B cell (primary cell): ENCODE measurements around the gene PRSS50. TPM values are rescaled to one million over a fixed set of nuclear protein-coding genes. Genes with fewer than 3 reads are reported as not detected.
A peak's percentile ranks its signal among the peaks of the same experiment; 100 is the strongest.

Experiments used
- ATAC-seq: fragments of 200-7000 bp; cut with Tn5 transposase; one replicate; pipeline ENCODE4 v1.10.0; 2021; ENCODE audit warnings: low read depth, mild to moderate bottlenecking, moderate number of reproducible peaks, moderate library complexity
- CTCF ChIA-PET: fragments of 350-600 bp; sonication (Branson Sonifier 250); formaldehyde crosslinking; loops from one replicate; lab custom pipeline; 2021; ENCODE audit warnings: antibody characterized with exemption, inconsistent platforms; lab: Charles Lee
- POLR2A ChIA-PET: fragments of 350-600 bp; sonication (Branson Sonifier 250); formaldehyde crosslinking; loops from one replicate; lab custom pipeline; 2021; ENCODE audit warnings: antibody characterized with exemption; lab: Charles Lee
- DNase-seq: peaks from one replicate; pipeline ENCODE4 v3.0.0; 2013
- H2AFZ ChIP-seq: 2 replicates; pipeline ENCODE4 v1.6.1; 2012; ENCODE audit warnings: mild to moderate bottlenecking, low read depth, low read length; ENCODE audit not compliant: insufficient read depth, poor library complexity, severe bottlenecking
- H3K27ac ChIP-seq, 2 donors: 1 replicate in 1 of 2; 2 replicates in 1 of 2; pipeline ENCODE4 v1.5.1; 2012 to 2013; ENCODE audit warnings: low read length in 2 of 2, mild to moderate bottlenecking in 2 of 2, moderate library complexity in 1 of 2
- H3K27me3 ChIP-seq, 4 experiments: fragments of 200-600 bp in 1 of 4; sonication (generic) in 1 of 4; replicated peaks in 1 of 4; 1 replicate in 2 of 4; 2 replicates in 2 of 4; pipeline versions ENCODE4 v1.6.1 to v1.7.0; 2013 to 2016; ENCODE audit warnings: low read length in 3 of 4, mild to moderate bottlenecking in 2 of 4, mixed read lengths in 1 of 4, moderate library complexity in 1 of 4; ENCODE audit not compliant: insufficient read depth in 4 of 4, control insufficient read depth in 3 of 4; ENCODE audit errors: control extremely low read depth in 1 of 4
- H3K36me3 ChIP-seq, 2 experiments: replicated peaks in 1 of 2; 1 replicate in 1 of 2; 2 replicates in 1 of 2; pipeline versions ENCODE4 v1.6.1 to v1.7.1; 2013; ENCODE audit warnings: low read length in 1 of 2; ENCODE audit not compliant: insufficient read depth in 2 of 2, control insufficient read depth in 1 of 2; ENCODE audit errors: control extremely low read depth in 1 of 2, extremely low read depth in 1 of 2
- H3K4me1 ChIP-seq, 2 donors: fragments of 200-600 bp in 1 of 2; sonication (generic) in 1 of 2; 1 replicate in 1 of 2; 2 replicates in 1 of 2; pipeline versions ENCODE4 v1.5.1 to v1.6.1; 2013 to 2017; ENCODE audit warnings: low read length in 2 of 2; ENCODE audit not compliant: control insufficient read depth in 2 of 2, insufficient read depth in 2 of 2
- H3K4me2 ChIP-seq: replicated peaks from 2 replicates; pipeline ENCODE3; 2012; ENCODE audit warnings: mild to moderate bottlenecking, low read depth, low read length; ENCODE audit not compliant: poor library complexity, severe bottlenecking
- H3K4me3 ChIP-seq, 5 experiments: fragments of 200-600 bp in 1 of 5; sonication (generic) in 1 of 5; 1 replicate in 3 of 5; 2 replicates in 2 of 5; pipeline versions ENCODE4 v1.5.1 to v1.7.0; 2011 to 2016; ENCODE audit warnings: low read length in 4 of 5, mild to moderate bottlenecking in 4 of 5, low read depth in 2 of 5, control low read depth in 1 of 5, moderate library complexity in 1 of 5; ENCODE audit not compliant: insufficient read depth in 1 of 5; ENCODE audit errors: control extremely low read depth in 1 of 5, extremely low read depth in 1 of 5
- H3K79me2 ChIP-seq: fragments of 200-600 bp; sonication (generic); one replicate; pipeline ENCODE4 v1.6.0; 2016; ENCODE audit warnings: low read length; ENCODE audit not compliant: control insufficient read depth, insufficient read depth
- H3K9ac ChIP-seq: fragments of 200-600 bp; sonication (generic); 2 replicates; pipeline ENCODE4 v1.6.1; 2017; ENCODE audit warnings: mild to moderate bottlenecking, low read length, moderate library complexity
- H3K9me3 ChIP-seq, 3 donors: one replicate each; pipeline versions ENCODE4 v1.6.1 to v1.7.1; 2013; ENCODE audit warnings: low read length in 2 of 3; ENCODE audit not compliant: control insufficient read depth in 2 of 3, insufficient read depth in 1 of 3; ENCODE audit errors: control extremely low read depth in 1 of 3
- H4K20me1 ChIP-seq: 2 replicates; pipeline ENCODE4 v1.6.0; 2012; ENCODE audit warnings: mild to moderate bottlenecking, low read length; ENCODE audit not compliant: insufficient read depth, control insufficient read depth, poor library complexity, severe bottlenecking
- H3K27ac Mint-ChIP-seq: one replicate; pipeline ENCODE4 v1.8.0; 2021; ENCODE audit warnings: mixed read lengths
- H3K27me3 Mint-ChIP-seq: one replicate; pipeline ENCODE4 v1.8.0; 2021; ENCODE audit warnings: mixed read lengths
- H3K4me1 Mint-ChIP-seq: one replicate; pipeline ENCODE4 v1.8.0; 2021; ENCODE audit warnings: mixed read lengths
- H3K4me3 Mint-ChIP-seq: one replicate; pipeline ENCODE4 v1.8.0; 2021; ENCODE audit warnings: mixed read lengths
- H3K9me3 Mint-ChIP-seq: one replicate; pipeline ENCODE4 v1.8.0; 2022; ENCODE audit warnings: mixed read lengths; ENCODE audit not compliant: insufficient read depth
- EZH2 ChIP-seq: IDR thresholded peaks from 2 replicates; pipeline ENCODE4 v1.6.1; 2012; ENCODE audit warnings: borderline replicate concordance, low read depth, mild to moderate bottlenecking, moderate library complexity, low read length; ENCODE audit not compliant: insufficient read depth, poor library complexity, severe bottlenecking
- WGBS: methylation state at CpG from one replicate; pipeline ENCODE4 v1.1.5; 2013; ENCODE audit warnings: missing lambda C conversion rate; ENCODE audit not compliant: insufficient coverage; 5-methylcytosine and 5-hydroxymethylcytosine counted together
- intact Hi-C: fragments of 100-400 bp; cut with micrococcal nuclease; formaldehyde crosslinking; loops from one replicate; pipeline ENCODE4 v1.10.0; 2022
- polyA plus RNA-seq: library from polyadenylated mRNA; depleted of rRNA; stranded (reverse); fragments of >200 nt; gene quantifications from 2 replicates; pipeline ENCODE4 v1.2.3, GENCODE V29; 2012
- total RNA-seq, 2 donors: library from RNA; stranded (reverse); fragments of 120-200 nt in 1 of 2; gene quantifications; 1 replicate in 1 of 2; 2 replicates in 1 of 2; pipeline versions ENCODE4 v1.2.3 to v1.2.4, GENCODE V29; 2013 to 2022
- TF ChIP-seq, protein P1 (sequence below): fragments of 200-600 bp; IDR thresholded peaks from one replicate; pipeline ENCODE4 v1.8.0; 2022; ENCODE audit warnings: antibody characterized with exemption, mild to moderate bottlenecking

Gene PRSS50
- total and polyA plus RNA-seq, 2 donors (not counting 1 experiment from before 2014, with no cell fraction given) = 0.09 to 0.10 TPM

DNA sequence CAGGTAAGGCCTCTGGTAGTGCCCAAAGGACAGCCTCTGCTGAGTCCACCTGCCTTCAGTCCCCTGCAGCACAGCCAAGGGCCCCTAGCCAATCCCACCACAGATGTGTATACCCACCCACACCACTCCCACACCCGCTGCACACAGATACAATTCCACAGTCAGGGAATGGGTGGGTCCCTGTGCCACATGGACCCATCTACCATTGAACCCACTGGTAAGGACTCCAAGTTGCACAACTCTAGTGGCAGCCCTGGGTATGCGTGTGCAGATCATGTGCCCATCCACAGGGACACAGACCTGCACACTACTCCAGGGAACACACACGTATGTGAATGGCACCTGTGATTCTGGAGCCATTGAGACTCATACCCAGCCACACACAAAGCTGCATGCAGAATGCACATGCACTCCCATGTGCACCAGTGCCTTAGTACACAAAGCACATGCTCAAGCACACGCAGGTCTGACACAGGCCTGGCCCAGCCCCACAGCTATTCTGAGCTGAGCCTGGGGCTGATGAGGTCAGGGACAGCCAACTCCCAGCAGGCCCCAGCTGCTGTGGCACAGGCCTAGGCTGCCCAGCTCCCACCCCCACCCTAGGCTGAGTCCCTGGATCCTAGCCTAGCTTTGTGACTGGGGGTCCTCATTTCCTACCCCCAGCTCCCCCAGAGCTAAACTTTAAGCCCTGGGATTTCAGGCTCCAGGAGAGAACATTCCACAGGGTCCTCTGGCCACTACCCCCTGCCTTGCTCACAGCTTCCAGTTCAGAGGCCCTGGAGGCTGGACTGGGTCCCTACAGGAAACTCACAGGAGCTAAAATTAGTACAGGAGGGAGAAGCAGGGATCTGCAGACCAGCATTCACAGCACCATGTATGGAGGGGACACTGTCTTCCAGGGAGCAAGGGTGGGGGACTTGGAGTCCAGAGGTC is 21.4 kb downstream of the PRSS50 start:
- no peaks in the 10 kb centered on the region for H4K20me1 ChIP-seq
- Mint-ChIP-seq H3K4me1 (peaks cover 30% of the 10 kb centered on the region), H3K27me3 (peaks cover 7% of the 10 kb centered on the region), H3K9me3 (no peaks in the 10 kb centered on the region), H3K27ac (peak overlapping the region; percentile 7), H3K4me3 (peak overlapping the region; percentile 56)
- CTCF ChIA-PET = interaction anchor here (1.1 to 2.0 kb wide), 4 partner anchors 11 to 213 kb away, joined by 3 to 9 read pairs (median 4); no protein-coding TSS in a partner anchor
- H3K9ac ChIP-seq = no peak overlapping the region
- H3K4me1 ChIP-seq = peaks cover 34 to 38% of the 10 kb centered on the region in 2 donors
- TF ChIP-seq, protein P1, sequence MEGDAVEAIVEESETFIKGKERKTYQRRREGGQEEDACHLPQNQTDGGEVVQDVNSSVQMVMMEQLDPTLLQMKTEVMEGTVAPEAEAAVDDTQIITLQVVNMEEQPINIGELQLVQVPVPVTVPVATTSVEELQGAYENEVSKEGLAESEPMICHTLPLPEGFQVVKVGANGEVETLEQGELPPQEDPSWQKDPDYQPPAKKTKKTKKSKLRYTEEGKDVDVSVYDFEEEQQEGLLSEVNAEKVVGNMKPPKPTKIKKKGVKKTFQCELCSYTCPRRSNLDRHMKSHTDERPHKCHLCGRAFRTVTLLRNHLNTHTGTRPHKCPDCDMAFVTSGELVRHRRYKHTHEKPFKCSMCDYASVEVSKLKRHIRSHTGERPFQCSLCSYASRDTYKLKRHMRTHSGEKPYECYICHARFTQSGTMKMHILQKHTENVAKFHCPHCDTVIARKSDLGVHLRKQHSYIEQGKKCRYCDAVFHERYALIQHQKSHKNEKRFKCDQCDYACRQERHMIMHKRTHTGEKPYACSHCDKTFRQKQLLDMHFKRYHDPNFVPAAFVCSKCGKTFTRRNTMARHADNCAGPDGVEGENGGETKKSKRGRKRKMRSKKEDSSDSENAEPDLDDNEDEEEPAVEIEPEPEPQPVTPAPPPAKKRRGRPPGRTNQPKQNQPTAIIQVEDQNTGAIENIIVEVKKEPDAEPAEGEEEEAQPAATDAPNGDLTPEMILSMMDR = no peak
- no peak for TF ChIP-seq EZH2
- H3K79me2 ChIP-seq = no peaks in the 10 kb centered on the region
- POLR2A ChIA-PET = no interaction called here
- ATAC-seq = no peak
- no peak overlapping the region for H2AFZ ChIP-seq
- H3K4me2 ChIP-seq = peak overlapping the region; percentile 100
- H3K9me3 ChIP-seq = no peaks in the 10 kb centered on the region
- no peaks in the 10 kb centered on the region for H3K36me3 ChIP-seq
- 80% methylated on average over 4 of the region's 4 CpGs for WGBS
- peaks cover 0 to 34% (median 11%) of the 10 kb centered on the region in 4 experiments for H3K27me3 ChIP-seq
- no peak overlapping the region for H3K27ac ChIP-seq
- H3K4me3 ChIP-seq = no peak overlapping the region
- no peak for DNase-seq
- intact Hi-C loops = loop anchor here (10.0 kb wide), 1 partner anchor 211 kb away; no protein-coding TSS in a partner anchor
